Cardiac muscle cell (in vitro differentiated cells and primary cell): ENCODE results near the gene CDK12. TPM values are rescaled to one million over a fixed set of nuclear protein-coding genes. Genes with fewer than 3 reads are reported as not detected.
"Not testable (repeated sequence)": the region's sequence is repeated elsewhere in the genome, so short reads cannot be mapped to it uniquely, and the experiment has no call there.

Source experiments
- DNase-seq, 2 donors: peaks; one replicate each; pipeline versions ENCODE4 v3.0.0 to v3.0.0-alpha.2; 2010 to 2017; ENCODE audit warnings: low read depth in 1 of 2, low spot score in 1 of 2
- H3K27ac ChIP-seq: fragments of 200-600 bp; sonication (generic); 2 replicates; pipeline ENCODE4 v1.5.1; 2016
- H3K27me3 ChIP-seq: fragments of 200-600 bp; sonication (generic); 2 replicates; pipeline ENCODE4 v1.6.0; 2016; ENCODE audit warnings: control low read depth
- H3K36me3 ChIP-seq: fragments of 200-600 bp; sonication (generic); 2 replicates; pipeline ENCODE4 v1.5.1; 2016; ENCODE audit warnings: control low read depth
- H3K4me1 ChIP-seq: fragments of 200-600 bp; sonication (generic); 2 replicates; pipeline ENCODE4 v1.8.1; 2017; ENCODE audit warnings: low read depth, mild to moderate bottlenecking, mixed run types
- H3K4me3 ChIP-seq: fragments of 200-600 bp; sonication (generic); 2 replicates; pipeline ENCODE4 v1.5.1; 2016; ENCODE audit warnings: mild to moderate bottlenecking
- H3K9me3 ChIP-seq: fragments of 200-600 bp; sonication (generic); 2 replicates; pipeline ENCODE4 v1.5.1; 2017; ENCODE audit warnings: low read depth, mild to moderate bottlenecking, control low read depth
- CTCF ChIP-seq: IDR thresholded peaks from 2 replicates; pipeline ENCODE4 v1.5.1; 2012; ENCODE audit warnings: low read depth, mild to moderate bottlenecking, low read length
- polyA plus RNA-seq: library from polyadenylated mRNA; unstranded; fragments of >200 nt; fragmentation: Nextera tagmentation; extraction: Ambion mirVana; gene quantifications from 2 replicates; pipeline ENCODE4 v1.2.1, GENCODE V29; 2016
- total RNA-seq: library from RNA; depleted of rRNA; stranded (reverse); fragments of >200 nt; gene quantifications from 2 replicates; pipeline ENCODE4 v1.2.3, GENCODE V29; 2016

The CDK12 gene
- total and polyA plus RNA-seq, 2 experiments from 2014 or later, result 10.9 to 47.1 TPM

- DNase-seq, result no peak
- Histone ChIP-seq H3K36me3 (peaks cover 25% of the 10 kb centered on the region), H3K27ac (no peak overlapping the region), H3K27me3 (no peaks in the 10 kb centered on the region), H3K4me1 (no peaks in the 10 kb centered on the region), H3K4me3 (no peak overlapping the region), H3K9me3 (no peaks in the 10 kb centered on the region)
- no peak for TF ChIP-seq CTCF
Observed at GRCh38 chr17:39487946-39488345, 26.7 kb downstream of the CDK12 start.

GRCh38 chr17:39496921-39497320 is 35.6 kb downstream of the CDK12 start:
- not testable (repeated sequence) for H3K4me1 ChIP-seq, H3K4me3 ChIP-seq, H3K27me3 ChIP-seq, H3K9me3 ChIP-seq, DNase-seq, H3K27ac ChIP-seq
- H3K36me3 ChIP-seq, result peaks cover 69% of the 10 kb centered on the region

GRCh38 chr17:39507511-39507910 is 46.2 kb downstream of the CDK12 start:
- H3K4me1 ChIP-seq, result no peaks in the 10 kb centered on the region
- no peak overlapping the region for H3K27ac ChIP-seq
- no peaks in the 10 kb centered on the region for H3K27me3 ChIP-seq
- no peak overlapping the region for H3K4me3 ChIP-seq
- H3K9me3 ChIP-seq, result no peaks in the 10 kb centered on the region
- no peak for TF ChIP-seq CTCF
- DNase-seq, result no peak
- peaks cover 60% of the 10 kb centered on the region for H3K36me3 ChIP-seq

GRCh38 chr17:39508987-39509386 is 47.7 kb downstream of the CDK12 start:
- no peaks in the 10 kb centered on the region for H3K9me3 ChIP-seq
- H3K27ac ChIP-seq, result no peak overlapping the region
- no peak overlapping the region for H3K4me3 ChIP-seq
- peaks cover 60% of the 10 kb centered on the region for H3K36me3 ChIP-seq
- no peaks in the 10 kb centered on the region for H3K27me3 ChIP-seq
- no peak for DNase-seq
- no peaks in the 10 kb centered on the region for H3K4me1 ChIP-seq
- TF ChIP-seq CTCF, result no peak

GRCh38 chr17:39513309-39513708 is 52.0 kb downstream of the CDK12 start:
- no peaks in the 10 kb centered on the region for H3K9me3 ChIP-seq
- H3K4me3 ChIP-seq, result no peak overlapping the region
- H3K27me3 ChIP-seq, result no peaks in the 10 kb centered on the region
- TF ChIP-seq CTCF, result no peak
- H3K36me3 ChIP-seq, result peaks cover 74% of the 10 kb centered on the region
- H3K27ac ChIP-seq, result no peak overlapping the region
- H3K4me1 ChIP-seq, result no peaks in the 10 kb centered on the region
- DNase-seq, result no peak

GRCh38 chr17:39513915-39514314 is 52.6 kb downstream of the CDK12 start:
- H3K9me3 ChIP-seq, result no peaks in the 10 kb centered on the region
- no peak overlapping the region for H3K4me3 ChIP-seq
- no peak overlapping the region for H3K27ac ChIP-seq
- no peak for DNase-seq
- TF ChIP-seq CTCF, result no peak
- peaks cover 72% of the 10 kb centered on the region for H3K36me3 ChIP-seq
- no peaks in the 10 kb centered on the region for H3K4me1 ChIP-seq
- no peaks in the 10 kb centered on the region for H3K27me3 ChIP-seq
